BLaER1 (cell line): Measurements from ENCODE around the gene RNU2-63P.

Source experiments
- H3K27ac ChIP-seq: shearing (Covaris generic); formaldehyde crosslinking; 2 replicates; pipeline ENCODE4 v1.8.1; 2022
- H3K27me3 ChIP-seq: shearing (Covaris generic); formaldehyde crosslinking; 2 replicates; pipeline ENCODE4 v1.8.1; 2022
- H3K36me3 ChIP-seq: shearing (Covaris generic); formaldehyde crosslinking; 2 replicates; pipeline ENCODE4 v1.8.1; 2022
- H3K4me1 ChIP-seq: shearing (Covaris generic); formaldehyde crosslinking; 2 replicates; pipeline ENCODE4 v1.8.1; 2022
- H3K4me2 ChIP-seq: shearing (Covaris generic); formaldehyde crosslinking; 2 replicates; pipeline ENCODE4 v1.8.1; 2022
- H3K4me3 ChIP-seq: shearing (Covaris generic); formaldehyde crosslinking; 2 replicates; pipeline ENCODE4 v1.8.1; 2022
- H3K9ac ChIP-seq: shearing (Covaris generic); formaldehyde crosslinking; 2 replicates; pipeline ENCODE4 v1.8.1; 2022
- H3K9me3 ChIP-seq: shearing (Covaris generic); formaldehyde crosslinking; 2 replicates; pipeline ENCODE4 v1.8.1; 2022
- H4K20me1 ChIP-seq: shearing (Covaris generic); formaldehyde crosslinking; 2 replicates; pipeline ENCODE4 v1.8.1; 2022
- Cebpa-rat ChIP-seq: shearing (Covaris generic); IDR thresholded peaks from 2 replicates; pipeline ENCODE4 v1.8.1; 2022

Gene RNU2-63P

DNA sequence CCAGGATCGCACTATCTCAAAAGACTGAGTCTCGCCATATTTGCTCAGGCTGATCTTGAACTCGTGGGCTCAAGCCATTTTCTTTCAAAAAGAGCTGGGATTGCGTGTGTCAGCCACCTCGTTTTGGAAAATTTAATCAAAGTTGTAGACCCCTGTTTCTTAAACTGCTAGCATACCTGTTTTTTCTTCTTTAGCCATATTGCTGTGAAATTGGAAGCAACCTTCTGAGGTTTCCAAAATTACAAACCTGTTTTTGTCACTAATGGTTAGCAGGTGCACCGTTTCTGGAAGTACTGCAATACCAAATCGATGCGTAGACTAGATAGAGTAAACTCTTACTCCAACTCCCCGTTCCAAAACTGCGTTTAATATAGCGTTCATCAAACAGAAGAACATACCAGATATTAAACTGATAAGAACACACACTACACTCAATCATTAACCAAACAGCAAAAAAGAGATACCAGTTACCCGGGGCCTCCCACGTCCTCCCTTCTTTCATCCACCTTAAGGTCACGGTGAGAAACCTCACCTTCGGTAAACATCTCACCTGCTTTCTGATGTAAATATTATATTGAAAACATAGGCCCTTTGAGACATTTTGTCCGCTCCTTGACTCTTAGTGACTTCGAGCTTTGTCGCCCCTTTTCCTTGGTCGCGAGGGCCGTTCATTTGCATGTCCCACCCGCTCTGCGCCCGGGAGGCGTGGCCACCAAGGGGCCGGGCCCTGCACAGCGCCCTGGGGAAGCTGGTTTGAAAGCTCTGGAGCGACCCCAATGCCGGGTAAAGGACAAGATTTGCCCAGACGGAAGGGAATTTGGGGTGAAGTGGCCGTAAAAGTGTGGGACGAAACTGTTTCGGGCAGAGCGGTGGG, at the start of gene RNU2-63P:
Gene RNU2-63P, minus strand, starts transcription at position 462 of the 874 bp plus-strand sequence.
- H3K36me3 ChIP-seq: no peaks in the 10 kb centered on the region
- H3K9ac ChIP-seq: peak within 1 kb of the TSS; percentile 82

GRCh38 chr2:88061295-88061694, 44.9 kb upstream of the RNU2-63P start:
- H3K36me3 ChIP-seq: no peaks in the 10 kb centered on the region
- H3K9ac ChIP-seq: no peak overlapping the region
- no peak for TF ChIP-seq Cebpa-rat
- no peaks in the 10 kb centered on the region for H4K20me1 ChIP-seq
- H3K27ac ChIP-seq: no peak overlapping the region
- H3K4me1 ChIP-seq: peaks cover 3% of the 10 kb centered on the region
- no peak overlapping the region for H3K4me2 ChIP-seq
- H3K4me3 ChIP-seq: no peak overlapping the region
- H3K9me3 ChIP-seq: no peaks in the 10 kb centered on the region
- no peaks in the 10 kb centered on the region for H3K27me3 ChIP-seq

More for the DNA sequence above, at the start of gene RNU2-63P:
- Histone ChIP-seq H3K4me1 (peaks cover 6% of the 10 kb centered on the region), H3K9me3 (peaks cover 19% of the 10 kb centered on the region), H3K27ac (peak within 1 kb of the TSS; percentile 88), H3K27me3 (no peaks in the 10 kb centered on the region), H3K4me2 (peak within 1 kb of the TSS; percentile 84), H4K20me1 (no peaks in the 10 kb centered on the region), H3K4me3 (peak within 1 kb of the TSS; percentile 72)
- no peak for TF ChIP-seq Cebpa-rat

DNA sequence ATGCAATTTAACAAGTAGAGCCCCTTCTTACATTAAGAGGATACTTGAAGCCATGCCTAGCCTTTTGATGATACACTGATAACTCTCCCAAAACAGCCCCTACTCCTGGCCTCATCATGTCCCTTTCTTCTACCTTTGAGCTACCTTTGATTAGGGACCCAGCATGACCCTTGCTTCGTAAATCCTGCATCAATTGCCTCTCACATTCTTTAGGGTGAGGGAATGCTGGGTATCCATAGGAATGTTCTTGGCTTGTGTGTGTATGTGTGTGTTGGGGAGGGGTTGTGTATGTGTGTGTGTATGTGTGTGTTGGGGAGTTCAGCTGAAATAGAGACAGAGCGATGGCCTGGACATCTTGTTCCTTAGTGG, 44.5 kb upstream of the RNU2-63P start:
- Histone ChIP-seq H3K4me2 (no peak overlapping the region), H3K4me3 (no peak overlapping the region)
- TF ChIP-seq Cebpa-rat: no peak

DNA sequence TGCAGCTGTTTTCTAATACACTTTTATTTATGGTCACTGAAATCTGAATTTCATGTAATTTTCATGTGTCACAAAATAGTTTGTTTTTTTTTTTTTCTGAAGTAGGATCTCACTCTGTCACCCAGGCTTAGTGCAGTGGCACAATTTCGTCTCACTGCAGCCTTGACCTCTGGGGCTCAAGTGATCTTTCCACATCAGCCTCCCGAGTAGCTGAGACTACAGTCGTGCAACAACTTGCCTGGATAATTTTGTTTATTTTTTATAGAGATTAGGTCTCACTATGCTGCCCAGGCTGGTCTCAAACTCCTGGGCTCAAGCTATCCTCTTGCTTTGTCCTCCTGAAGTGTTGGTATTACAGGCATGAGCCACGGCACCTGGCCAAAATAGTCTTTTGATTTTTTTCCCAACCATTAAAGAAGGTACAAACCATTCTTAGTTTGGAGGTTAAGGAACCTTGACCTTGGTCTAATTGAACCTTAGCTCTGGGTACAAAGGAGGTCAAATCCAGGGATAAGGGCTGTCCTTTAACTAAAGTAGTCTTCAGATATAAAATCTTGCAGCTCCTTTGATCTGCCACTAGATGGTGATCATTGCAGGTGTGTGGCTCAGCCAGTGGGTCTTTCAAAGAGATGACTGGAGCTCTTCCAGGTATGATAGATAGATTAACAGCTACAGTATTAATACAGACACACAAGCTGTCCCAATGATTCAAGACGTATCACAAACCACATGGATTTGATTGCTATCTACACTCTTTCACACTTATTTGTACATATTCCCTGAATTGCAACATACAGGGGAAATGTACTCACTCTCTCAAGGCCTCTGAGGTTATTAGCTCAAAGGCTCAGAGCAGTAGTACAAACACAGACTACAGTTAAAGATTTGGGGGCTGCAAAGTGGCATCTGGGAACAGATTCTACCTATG, 43.9 kb upstream of the RNU2-63P start:
- no peak overlapping the region for H3K4me2 ChIP-seq
- H3K4me1 ChIP-seq: peaks cover 8% of the 10 kb centered on the region
- H3K9me3 ChIP-seq: no peaks in the 10 kb centered on the region
- H3K4me3 ChIP-seq: no peak overlapping the region
- H3K27ac ChIP-seq: no peak overlapping the region
- H3K27me3 ChIP-seq: no peaks in the 10 kb centered on the region
- H4K20me1 ChIP-seq: no peaks in the 10 kb centered on the region
- H3K9ac ChIP-seq: no peak overlapping the region
- no peak; the same call in 1 of the 2 replicates for TF ChIP-seq Cebpa-rat
- no peaks in the 10 kb centered on the region for H3K36me3 ChIP-seq

More for the DNA sequence above, 44.5 kb upstream of the RNU2-63P start:
- peaks cover 7% of the 10 kb centered on the region for H3K4me1 ChIP-seq
- no peaks in the 10 kb centered on the region for H4K20me1 ChIP-seq
- H3K27me3 ChIP-seq: no peaks in the 10 kb centered on the region
- no peaks in the 10 kb centered on the region for H3K9me3 ChIP-seq
- H3K27ac ChIP-seq: no peak overlapping the region
- H3K9ac ChIP-seq: no peak overlapping the region
- H3K36me3 ChIP-seq: no peaks in the 10 kb centered on the region

GRCh38 chr2:88058191-88058590, 41.8 kb upstream of the RNU2-63P start:
- H3K27me3 ChIP-seq: no peaks in the 10 kb centered on the region
- H3K9me3 ChIP-seq: no peaks in the 10 kb centered on the region
- no peak overlapping the region for H3K27ac ChIP-seq
- no peaks in the 10 kb centered on the region for H4K20me1 ChIP-seq
- no peak overlapping the region for H3K9ac ChIP-seq
- H3K4me1 ChIP-seq: peaks cover 24% of the 10 kb centered on the region
- no peak for TF ChIP-seq Cebpa-rat
- H3K36me3 ChIP-seq: no peaks in the 10 kb centered on the region
- no peak overlapping the region for H3K4me3 ChIP-seq
- H3K4me2 ChIP-seq: no peak overlapping the region

GRCh38 chr2:88057437-88057844, 41.1 kb upstream of the RNU2-63P start:
- no peak overlapping the region for H3K9ac ChIP-seq

GRCh38 chr2:88055371-88056128, 39.2 kb upstream of the RNU2-63P start, which contains the start of gene KRCC1:
Gene KRCC1, minus strand, starts transcription at chr2:88055783. Its CDS starts 27,220 bp downstream, at chr2:88028563.
- Histone ChIP-seq H4K20me1 (no peaks in the 10 kb centered on the region; the same call in 1 of the 2 replicates), H3K4me2 (peak within 1 kb of the TSS; percentile 96), H3K27ac (peak within 1 kb of the TSS; percentile 97), H3K36me3 (peaks cover 17% of the 10 kb centered on the region), H3K4me1 (peaks cover 26% of the 10 kb centered on the region), H3K4me3 (peak within 1 kb of the TSS; percentile 83), H3K27me3 (no peaks in the 10 kb centered on the region), H3K9me3 (no peaks in the 10 kb centered on the region), H3K9ac (peak within 1 kb of the TSS; percentile 93)
- TF ChIP-seq Cebpa-rat: no peak

More at GRCh38 chr2:88057437-88057844, 41.1 kb upstream of the RNU2-63P start:
- TF ChIP-seq Cebpa-rat: no peak
- H4K20me1 ChIP-seq: no peaks in the 10 kb centered on the region; the same call in 1 of the 2 replicates
- no peak overlapping the region for H3K4me2 ChIP-seq
- H3K27ac ChIP-seq: no peak overlapping the region
- peaks cover 26% of the 10 kb centered on the region for H3K4me1 ChIP-seq
- H3K36me3 ChIP-seq: 0 out of 2 replicates have a peak, but pooled peaks cover 2% of the 10 kb centered on the region
- no peak overlapping the region for H3K4me3 ChIP-seq
- no peaks in the 10 kb centered on the region for H3K9me3 ChIP-seq
- no peaks in the 10 kb centered on the region for H3K27me3 ChIP-seq

DNA sequence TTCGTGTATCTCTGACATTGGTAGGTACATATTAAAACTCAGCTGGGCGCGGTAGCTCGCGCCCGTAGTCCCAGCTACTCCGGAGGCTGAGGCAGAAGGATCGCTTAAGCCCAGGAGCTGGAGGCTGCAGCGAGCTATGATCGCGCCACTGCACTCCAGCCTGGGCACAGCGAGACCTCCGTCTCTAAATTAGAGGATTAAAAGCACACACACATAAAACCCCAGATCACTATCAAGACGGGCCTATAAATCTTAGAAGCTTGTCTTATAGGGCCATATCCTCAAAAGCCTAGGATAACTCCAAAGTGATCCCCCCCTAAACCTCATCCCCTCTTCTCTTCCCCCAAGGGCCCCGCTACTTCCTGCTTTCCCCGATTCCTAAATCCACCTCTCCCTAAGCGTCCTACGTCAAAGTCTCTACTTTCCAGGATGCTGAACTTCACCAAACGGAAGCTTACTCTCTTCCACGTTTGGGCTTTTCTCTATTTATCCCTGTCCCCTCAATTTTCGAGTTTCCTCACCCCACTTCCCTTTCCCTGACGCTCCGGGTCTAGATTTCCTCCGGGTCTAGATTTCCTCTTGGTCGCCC, 38.5 kb upstream of the RNU2-63P start:
- no peaks in the 10 kb centered on the region for H3K27me3 ChIP-seq
- peak overlapping the region; percentile 93 for H3K9ac ChIP-seq
- no peak for TF ChIP-seq Cebpa-rat
- no peaks in the 10 kb centered on the region; the same call in 1 of the 2 replicates for H4K20me1 ChIP-seq
- peaks cover 26% of the 10 kb centered on the region for H3K4me1 ChIP-seq
- peak overlapping the region; percentile 83 for H3K4me3 ChIP-seq
- H3K36me3 ChIP-seq: peaks cover 17% of the 10 kb centered on the region
- H3K9me3 ChIP-seq: no peaks in the 10 kb centered on the region
- H3K27ac ChIP-seq: peak overlapping the region; percentile 97
- H3K4me2 ChIP-seq: peak overlapping the region; percentile 96
